ENCODE measurements around the gene CELA2A.

DNA sequence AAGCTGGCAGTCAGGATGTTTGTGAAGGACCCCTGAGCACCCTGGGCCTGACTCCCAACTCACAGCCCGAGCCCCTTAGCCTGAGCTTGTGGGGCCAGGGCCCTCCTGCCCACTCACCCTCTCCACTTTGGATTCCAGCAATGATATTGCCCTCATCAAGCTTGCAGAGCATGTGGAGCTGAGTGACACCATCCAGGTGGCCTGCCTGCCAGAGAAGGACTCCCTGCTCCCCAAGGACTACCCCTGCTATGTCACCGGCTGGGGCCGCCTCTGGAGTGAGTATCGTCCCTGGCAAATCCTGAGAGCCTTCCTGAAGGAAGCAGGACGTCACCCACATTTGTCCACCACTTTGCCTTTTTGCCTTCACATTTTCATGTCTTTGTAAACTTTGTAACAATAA is 13.3 kb upstream of the CELA2A start:
- TF ChIP-seq, protein P1, sequence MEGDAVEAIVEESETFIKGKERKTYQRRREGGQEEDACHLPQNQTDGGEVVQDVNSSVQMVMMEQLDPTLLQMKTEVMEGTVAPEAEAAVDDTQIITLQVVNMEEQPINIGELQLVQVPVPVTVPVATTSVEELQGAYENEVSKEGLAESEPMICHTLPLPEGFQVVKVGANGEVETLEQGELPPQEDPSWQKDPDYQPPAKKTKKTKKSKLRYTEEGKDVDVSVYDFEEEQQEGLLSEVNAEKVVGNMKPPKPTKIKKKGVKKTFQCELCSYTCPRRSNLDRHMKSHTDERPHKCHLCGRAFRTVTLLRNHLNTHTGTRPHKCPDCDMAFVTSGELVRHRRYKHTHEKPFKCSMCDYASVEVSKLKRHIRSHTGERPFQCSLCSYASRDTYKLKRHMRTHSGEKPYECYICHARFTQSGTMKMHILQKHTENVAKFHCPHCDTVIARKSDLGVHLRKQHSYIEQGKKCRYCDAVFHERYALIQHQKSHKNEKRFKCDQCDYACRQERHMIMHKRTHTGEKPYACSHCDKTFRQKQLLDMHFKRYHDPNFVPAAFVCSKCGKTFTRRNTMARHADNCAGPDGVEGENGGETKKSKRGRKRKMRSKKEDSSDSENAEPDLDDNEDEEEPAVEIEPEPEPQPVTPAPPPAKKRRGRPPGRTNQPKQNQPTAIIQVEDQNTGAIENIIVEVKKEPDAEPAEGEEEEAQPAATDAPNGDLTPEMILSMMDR (IDR thresholded peaks at IDR 0.05), result no peak
- no peak for TF ChIP-seq POLR2A (IDR thresholded peaks at IDR 0.05)
- no peak for TF ChIP-seq EP300 (IDR thresholded peaks at IDR 0.05)

All from tibial nerve (tissue), 4 donors.